MCF 10A (cell line): Measurements from ENCODE around the gene SNW1. TPM values are rescaled to one million over a fixed set of nuclear protein-coding genes. Genes with fewer than 3 reads are reported as not detected.
"Not testable (repeated sequence)": the region's sequence is repeated elsewhere in the genome, so short reads cannot be mapped to it uniquely, and the experiment has no call there.

Source experiments
- BruUV-seq: library from RNA; stranded (reverse); fragments of 400-500 nt; replicated peaks from 2 replicates; lab custom pipeline; 2021; lab: Mats Ljungman, UMichigan
- CTCF ChIA-PET: fragments of 300-600 bp; sonication (Branson Sonifier 250); formaldehyde crosslinking; extraction: SDS; loops from one replicate; lab custom pipeline; 2021; ENCODE audit warnings: antibody characterized with exemption, inconsistent platforms; lab: Yijun Ruan, JAX
- POLR2A ChIA-PET: fragments of 300-600, 350-650 bp; sonication (Branson Sonifier 250); formaldehyde crosslinking; extraction: SDS; loops from one replicate; lab custom pipeline; 2020; ENCODE audit warnings: antibody characterized with exemption, inconsistent platforms; lab: Yijun Ruan, JAX
- DNase-seq: peaks from one replicate; pipeline ENCODE4 v3.0.0-alpha.2; 2018; ENCODE audit not compliant: unreplicated experiment
- H3K27ac Mint-ChIP-seq: one replicate; pipeline ENCODE4 v1.8.0; 2022; ENCODE audit warnings: mild to moderate bottlenecking, low read depth, mixed read lengths; ENCODE audit not compliant: unreplicated experiment
- H3K27me3 Mint-ChIP-seq: one replicate; pipeline ENCODE4 v1.8.0; 2022; ENCODE audit warnings: mixed read lengths; ENCODE audit not compliant: insufficient read depth, unreplicated experiment
- H3K36me3 Mint-ChIP-seq: one replicate; pipeline ENCODE4 v1.8.0; 2022; ENCODE audit warnings: mild to moderate bottlenecking, moderate library complexity, mixed read lengths; ENCODE audit not compliant: insufficient read depth, unreplicated experiment
- H3K4me1 Mint-ChIP-seq: one replicate; pipeline ENCODE4 v1.8.0; 2022; ENCODE audit warnings: mixed read lengths; ENCODE audit not compliant: insufficient read depth, unreplicated experiment
- H3K4me3 Mint-ChIP-seq: one replicate; pipeline ENCODE4 v1.8.0; 2022; ENCODE audit warnings: mild to moderate bottlenecking, moderate library complexity, mixed read lengths; ENCODE audit not compliant: unreplicated experiment
- H3K9me3 Mint-ChIP-seq: one replicate; pipeline ENCODE4 v1.8.0; 2022; ENCODE audit warnings: mixed read lengths; ENCODE audit not compliant: unreplicated experiment
- CTCF ChIP-seq: fragments of 200-600 bp; IDR thresholded peaks from one replicate; pipeline ENCODE4 v1.8.0; 2022; ENCODE audit warnings: antibody characterized with exemption, mild to moderate bottlenecking; ENCODE audit not compliant: unreplicated experiment
- intact Hi-C: fragments of 100-400 bp; cut with micrococcal nuclease; formaldehyde crosslinking; loops from 2 replicates; pipeline ENCODE4 v1.14.1; 2022
- total RNA-seq: library from RNA; stranded (reverse); gene quantifications from 2 replicates; pipeline ENCODE4 v1.2.3, GENCODE V29; 2022

Gene SNW1
- total RNA-seq, 1 experiment from 2014 or later: 113 TPM

GRCh38 chr14:77752266-77752665, 8.7 kb downstream of the SNW1 start:
- Mint-ChIP-seq H3K4me1 (no peaks in the 10 kb centered on the region), H3K36me3 (peaks cover 78% of the 10 kb centered on the region), H3K9me3 (no peaks in the 10 kb centered on the region), H3K4me3 (no peak overlapping the region), H3K27me3 (no peaks in the 10 kb centered on the region), H3K27ac (no peak overlapping the region)
- no peak for DNase-seq
- BruUV-seq: no TSS peak
- POLR2A ChIA-PET: interaction anchor here (1.5 to 2.2 kb wide), 3 partner anchors 9 to 44 kb away, joined by 6 to 15 read pairs (median 12); partner anchors contain the start of genes ALKBH1, SLIRP and SNW1
- intact Hi-C loops: no loop called here
- TF ChIP-seq CTCF: no peak
- CTCF ChIA-PET: interaction anchor here (0.6 to 1.3 kb wide), 5 partner anchors 9 to 146 kb away, joined by 3 to 4 read pairs (median 3); partner anchors contain the start of gene SNW1

- H3K27me3 Mint-ChIP-seq, BruUV-seq, intact Hi-C loops, H3K4me1 Mint-ChIP-seq, H3K9me3 Mint-ChIP-seq, POLR2A ChIA-PET, H3K27ac Mint-ChIP-seq, H3K4me3 Mint-ChIP-seq, DNase-seq, CTCF ChIA-PET: not testable (repeated sequence)
- H3K36me3 Mint-ChIP-seq: peaks cover 65% of the 10 kb centered on the region
Observed at GRCh38 chr14:77747425-77747824, 13.5 kb downstream of the SNW1 start.

GRCh38 chr14:77746064-77746702, 14.8 kb downstream of the SNW1 start:
- CTCF ChIA-PET: no interaction called here
- no peaks in the 10 kb centered on the region for H3K4me1 Mint-ChIP-seq
- DNase-seq: no peak
- TF ChIP-seq CTCF: no peak
- intact Hi-C loops: no loop called here
- H3K4me3 Mint-ChIP-seq: no peak overlapping the region
- H3K27me3 Mint-ChIP-seq: no peaks in the 10 kb centered on the region
- no peak overlapping the region for H3K27ac Mint-ChIP-seq
- peaks cover 70% of the 10 kb centered on the region for H3K36me3 Mint-ChIP-seq
- POLR2A ChIA-PET: interaction anchor here (0.5 to 0.7 kb wide), 2 partner anchors 9 to 14 kb away, joined by 3 to 4 read pairs; no protein-coding TSS in a partner anchor
- H3K9me3 Mint-ChIP-seq: no peaks in the 10 kb centered on the region
- no TSS peak for BruUV-seq

- H3K27ac Mint-ChIP-seq: peak overlapping the region; percentile 39
- DNase-seq: no peak
- ChIA-PET CTCF (interaction anchor here (0.8 to 1.1 kb wide), 3 partner anchors 11 to 282 kb away, joined by 3 to 4 read pairs (median 3); no protein-coding TSS in a partner anchor), POLR2A (interaction anchor here (2.2 kb wide), 1 partner anchor 20 kb away, joined by 14 read pairs; the partner anchor contains the start of gene SNW1)
- no peaks in the 10 kb centered on the region for H3K27me3 Mint-ChIP-seq
- no TSS peak for BruUV-seq
- H3K36me3 Mint-ChIP-seq: peaks cover 81% of the 10 kb centered on the region
- intact Hi-C loops: no loop called here
- no peak for TF ChIP-seq CTCF
- H3K4me1 Mint-ChIP-seq: no peaks in the 10 kb centered on the region
- H3K9me3 Mint-ChIP-seq: no peaks in the 10 kb centered on the region
- H3K4me3 Mint-ChIP-seq: no peak overlapping the region
Observed at GRCh38 chr14:77741438-77741837, 19.5 kb downstream of the SNW1 start.
